Stimulated activated effector memory CD8-positive, alpha-beta T cell treated with anti-CD3 and anti-CD28 coated beads, Interleukin-12 subunit alpha, Interleukin-12 subunit beta, amount 100 ng/mL, for 72 hours (primary cell): ENCODE measurements around the gene CCNQ.

Experiments used
- ATAC-seq: fragments of 150-1000 bp; cut with Tn5 transposase; 2 replicates; pipeline ENCODE4 v1.10.0; 2021
- DNase-seq, 2 donors: peaks; one replicate each; pipeline ENCODE4 v3.0.0; 2021 to 2022; ENCODE audit warnings: low spot score in 2 of 2
- H3K27ac Mint-ChIP-seq: one replicate; pipeline ENCODE4 v1.8.0; 2022; ENCODE audit warnings: mild to moderate bottlenecking, mixed read lengths
- H3K36me3 Mint-ChIP-seq: one replicate; pipeline ENCODE4 v1.8.0; 2022; ENCODE audit warnings: mild to moderate bottlenecking, mixed read lengths
- H3K4me1 Mint-ChIP-seq: one replicate; pipeline ENCODE4 v1.8.0; 2022; ENCODE audit warnings: mixed read lengths
- H3K4me3 Mint-ChIP-seq: one replicate; pipeline ENCODE4 v1.8.0; 2022; ENCODE audit warnings: mild to moderate bottlenecking, mixed read lengths
- H3K9me3 Mint-ChIP-seq: one replicate; pipeline ENCODE4 v1.8.0; 2022; ENCODE audit warnings: mixed read lengths

The CCNQ gene

GRCh38 chrX:153582896-153583295 lies 16.0 kb downstream of the CCNQ start:
- Mint-ChIP-seq H3K36me3 (peaks cover 30% of the 10 kb centered on the region), H3K9me3 (no peaks in the 10 kb centered on the region), H3K27ac (no peak overlapping the region), H3K4me3 (no peak overlapping the region), H3K4me1 (peaks cover 21% of the 10 kb centered on the region)
- ATAC-seq = peak; percentile 97
- peak; percentile 6 to 61 for DNase-seq

GRCh38 chrX:153580700-153581386 lies 18.1 kb downstream of the CCNQ start:
- H3K4me1 Mint-ChIP-seq = peaks cover 21% of the 10 kb centered on the region
- H3K4me3 Mint-ChIP-seq = no peak overlapping the region
- DNase-seq (no peak), ATAC-seq (no peak)
- no peak overlapping the region for H3K27ac Mint-ChIP-seq
- peaks cover 16% of the 10 kb centered on the region for H3K36me3 Mint-ChIP-seq
- H3K9me3 Mint-ChIP-seq = no peaks in the 10 kb centered on the region

GRCh38 chrX:153578889-153579288 lies 20.1 kb downstream of the CCNQ start:
- DNase-seq = no peak
- no peaks in the 10 kb centered on the region for H3K9me3 Mint-ChIP-seq
- ATAC-seq = no peak
- no peak overlapping the region for H3K4me3 Mint-ChIP-seq
- peaks cover 19% of the 10 kb centered on the region for H3K4me1 Mint-ChIP-seq
- peak overlapping the region; percentile 10 for H3K27ac Mint-ChIP-seq
- H3K36me3 Mint-ChIP-seq = peaks cover 7% of the 10 kb centered on the region

GRCh38 chrX:153578200-153578835 lies 20.6 kb downstream of the CCNQ start:
- Mint-ChIP-seq H3K4me3 (no peak overlapping the region), H3K27ac (peak overlapping the region; percentile 10), H3K4me1 (peaks cover 13% of the 10 kb centered on the region), H3K36me3 (peaks cover 7% of the 10 kb centered on the region), H3K9me3 (no peaks in the 10 kb centered on the region)
- no peak for ATAC-seq
- no peak for DNase-seq

GRCh38 chrX:153576961-153577360 lies 22.0 kb downstream of the CCNQ start:
- no peak for DNase-seq
- H3K4me3 Mint-ChIP-seq = no peak overlapping the region
- H3K27ac Mint-ChIP-seq = no peak overlapping the region
- H3K36me3 Mint-ChIP-seq = peaks cover 7% of the 10 kb centered on the region
- peaks cover 4% of the 10 kb centered on the region for H3K4me1 Mint-ChIP-seq
- no peak for ATAC-seq
- H3K9me3 Mint-ChIP-seq = no peaks in the 10 kb centered on the region

GRCh38 chrX:153576239-153576870 lies 22.6 kb downstream of the CCNQ start:
- no peak for ATAC-seq
- Mint-ChIP-seq H3K36me3 (peaks cover 7% of the 10 kb centered on the region), H3K4me1 (peaks cover 4% of the 10 kb centered on the region)

GRCh38 chrX:153573984-153574383 lies 25.0 kb downstream of the CCNQ start:
- H3K9me3 Mint-ChIP-seq = no peaks in the 10 kb centered on the region
- no peak overlapping the region for H3K27ac Mint-ChIP-seq
- no peak overlapping the region for H3K4me3 Mint-ChIP-seq
- ATAC-seq = no peak
- H3K4me1 Mint-ChIP-seq = no peaks in the 10 kb centered on the region
- H3K36me3 Mint-ChIP-seq = peaks cover 7% of the 10 kb centered on the region
- DNase-seq = no peak

More at GRCh38 chrX:153576239-153576870, 22.6 kb downstream of the CCNQ start:
- H3K9me3 Mint-ChIP-seq = no peaks in the 10 kb centered on the region
- DNase-seq = no peak
- H3K27ac Mint-ChIP-seq = no peak overlapping the region
- no peak overlapping the region for H3K4me3 Mint-ChIP-seq

GRCh38 chrX:153572601-153573000 lies 26.3 kb downstream of the CCNQ start:
- ATAC-seq (no peak), DNase-seq (no peak)
- Mint-ChIP-seq H3K9me3 (no peaks in the 10 kb centered on the region), H3K27ac (no peak overlapping the region), H3K4me1 (no peaks in the 10 kb centered on the region), H3K4me3 (no peak overlapping the region), H3K36me3 (no peaks in the 10 kb centered on the region)

- DNase-seq (no peak), ATAC-seq (no peak)
- Mint-ChIP-seq H3K4me3 (no peak overlapping the region), H3K36me3 (no peaks in the 10 kb centered on the region), H3K9me3 (no peaks in the 10 kb centered on the region), H3K27ac (no peak overlapping the region), H3K4me1 (no peaks in the 10 kb centered on the region)
These were observed 27.4 kb downstream of the CCNQ start for GRCh38 chrX:153571534-153571908.

GRCh38 chrX:153569475-153569874 lies 29.5 kb downstream of the CCNQ start:
- no peak overlapping the region for H3K4me3 Mint-ChIP-seq
- ATAC-seq (no peak), DNase-seq (no peak)
- no peaks in the 10 kb centered on the region for H3K36me3 Mint-ChIP-seq
- H3K4me1 Mint-ChIP-seq = no peaks in the 10 kb centered on the region
- peak overlapping the region; percentile 73 for H3K27ac Mint-ChIP-seq
- H3K9me3 Mint-ChIP-seq = no peaks in the 10 kb centered on the region

- Mint-ChIP-seq H3K4me1 (no peaks in the 10 kb centered on the region), H3K36me3 (no peaks in the 10 kb centered on the region), H3K9me3 (no peaks in the 10 kb centered on the region), H3K27ac (no peak overlapping the region), H3K4me3 (no peak overlapping the region)
- no peak for ATAC-seq
- no peak for DNase-seq
These were observed 30.4 kb downstream of the CCNQ start for GRCh38 chrX:153568451-153569011.

- DNase-seq = no peak
- no peak for ATAC-seq
- Mint-ChIP-seq H3K27ac (no peak overlapping the region), H3K9me3 (no peaks in the 10 kb centered on the region), H3K4me3 (no peak overlapping the region), H3K4me1 (no peaks in the 10 kb centered on the region), H3K36me3 (no peaks in the 10 kb centered on the region)
These were observed 32.9 kb downstream of the CCNQ start for GRCh38 chrX:153565996-153566580.

GRCh38 chrX:153564047-153564606 lies 34.8 kb downstream of the CCNQ start:
- Mint-ChIP-seq H3K27ac (no peak overlapping the region), H3K9me3 (no peaks in the 10 kb centered on the region), H3K36me3 (no peaks in the 10 kb centered on the region), H3K4me3 (no peak overlapping the region), H3K4me1 (no peaks in the 10 kb centered on the region)
- ATAC-seq (no peak), DNase-seq (no peak)

- no peaks in the 10 kb centered on the region for H3K4me1 Mint-ChIP-seq
- H3K4me3 Mint-ChIP-seq = no peak overlapping the region
- H3K9me3 Mint-ChIP-seq = no peaks in the 10 kb centered on the region
- no peaks in the 10 kb centered on the region for H3K36me3 Mint-ChIP-seq
- ATAC-seq (no peak), DNase-seq (no peak)
- no peak overlapping the region for H3K27ac Mint-ChIP-seq
These were observed 36.4 kb downstream of the CCNQ start for GRCh38 chrX:153562546-153562945.

- DNase-seq (no peak), ATAC-seq (no peak)
- Mint-ChIP-seq H3K27ac (no peak overlapping the region), H3K4me3 (no peak overlapping the region), H3K9me3 (no peaks in the 10 kb centered on the region), H3K4me1 (no peaks in the 10 kb centered on the region), H3K36me3 (no peaks in the 10 kb centered on the region)
These were observed 37.6 kb downstream of the CCNQ start for GRCh38 chrX:153561337-153561736.
